ENCODE results near the gene DAW1. TPM values are rescaled to one million over a fixed set of nuclear protein-coding genes. Genes with fewer than 3 reads are reported as not detected.

Gene DAW1
- total RNA-seq, 1 donor from 2014 or later = not detected

- Histone ChIP-seq H3K4me1 (no peaks in the 10 kb centered on the region), H3K4me3 (no peak overlapping the region), H3K27ac (no peak overlapping the region), H3K36me3 (no peaks in the 10 kb centered on the region), H3K9me3 (no peaks in the 10 kb centered on the region), H3K27me3 (no peaks in the 10 kb centered on the region)
- DNase-seq (ENCODE audit: extremely low spot score in 2 of 2) = no peak
- intact Hi-C loops (cut with DNase I) = no loop called here
- TF ChIP-seq CTCF (IDR thresholded peaks at IDR 0.05) (peak in 2 of 3 experiments; percentile 13 to 18), POLR2AphosphoS5 (IDR thresholded peaks at IDR 0.05; ENCODE audit: insufficient read depth in 1 of 2, low read depth in 1 of 2) (no peak), POLR2A (IDR thresholded peaks at IDR 0.05) (no peak)
Measured at GRCh38 chr2:227862227-227862740, 9.1 kb upstream of the DAW1 start.

GRCh38 chr2:227862741-227863588 lies 8.5 kb upstream of the DAW1 start:
- intact Hi-C loops (cut with DNase I) = no loop called here
- Histone ChIP-seq H3K27me3 (no peaks in the 10 kb centered on the region), H3K9me3 (no peaks in the 10 kb centered on the region), H3K36me3 (no peaks in the 10 kb centered on the region), H3K27ac (no peak overlapping the region), H3K4me3 (no peak overlapping the region), H3K4me1 (no peaks in the 10 kb centered on the region)
- no peak for TF ChIP-seq POLR2A (IDR thresholded peaks at IDR 0.05)
- no peak for TF ChIP-seq CTCF (IDR thresholded peaks at IDR 0.05)
- TF ChIP-seq POLR2AphosphoS5 (IDR thresholded peaks at IDR 0.05; ENCODE audit: insufficient read depth in 1 of 2, low read depth in 1 of 2) = no peak
- DNase-seq (ENCODE audit: extremely low spot score in 2 of 2) = no peak

GRCh38 chr2:227864161-227864756 lies 7.2 kb upstream of the DAW1 start:
- no peaks in the 10 kb centered on the region for H3K9me3 ChIP-seq
- H3K27me3 ChIP-seq = no peaks in the 10 kb centered on the region
- no peak overlapping the region for H3K27ac ChIP-seq
- no peak for DNase-seq (ENCODE audit: extremely low spot score in 2 of 2)
- TF ChIP-seq CTCF (IDR thresholded peaks at IDR 0.05) = no peak
- no peak for TF ChIP-seq POLR2AphosphoS5 (IDR thresholded peaks at IDR 0.05; ENCODE audit: insufficient read depth in 1 of 2, low read depth in 1 of 2)
- TF ChIP-seq POLR2A (IDR thresholded peaks at IDR 0.05) = no peak
- H3K36me3 ChIP-seq = no peaks in the 10 kb centered on the region
- no peaks in the 10 kb centered on the region for H3K4me1 ChIP-seq
- intact Hi-C loops (cut with DNase I) = no loop called here
- H3K4me3 ChIP-seq = no peak overlapping the region

GRCh38 chr2:227865291-227865690 lies 6.1 kb upstream of the DAW1 start:
- TF ChIP-seq POLR2AphosphoS5 (IDR thresholded peaks at IDR 0.05; ENCODE audit: insufficient read depth in 1 of 2, low read depth in 1 of 2) = no peak
- TF ChIP-seq CTCF (IDR thresholded peaks at IDR 0.05) = no peak
- TF ChIP-seq POLR2A (IDR thresholded peaks at IDR 0.05) = no peak
- Histone ChIP-seq H3K9me3 (no peaks in the 10 kb centered on the region), H3K27me3 (no peaks in the 10 kb centered on the region), H3K27ac (no peak overlapping the region), H3K4me1 (no peaks in the 10 kb centered on the region), H3K4me3 (no peak overlapping the region), H3K36me3 (no peaks in the 10 kb centered on the region)
- intact Hi-C loops (cut with DNase I) = no loop called here
- DNase-seq (ENCODE audit: extremely low spot score in 2 of 2) = no peak

GRCh38 chr2:227867386-227867785 lies 4.0 kb upstream of the DAW1 start:
- no peaks in the 10 kb centered on the region for H3K36me3 ChIP-seq
- DNase-seq (ENCODE audit: extremely low spot score in 2 of 2) = no peak
- intact Hi-C loops (cut with DNase I) = no loop called here
- no peak overlapping the region for H3K4me3 ChIP-seq
- H3K27me3 ChIP-seq = no peaks in the 10 kb centered on the region
- H3K9me3 ChIP-seq = no peaks in the 10 kb centered on the region
- TF ChIP-seq CTCF (IDR thresholded peaks at IDR 0.05) (no peak), POLR2A (IDR thresholded peaks at IDR 0.05) (no peak), POLR2AphosphoS5 (IDR thresholded peaks at IDR 0.05; ENCODE audit: insufficient read depth in 1 of 2, low read depth in 1 of 2) (no peak)
- peaks cover 7% of the 10 kb centered on the region for H3K4me1 ChIP-seq
- no peak overlapping the region for H3K27ac ChIP-seq
